ENCODE results near the gene KRT36.

The KRT36 gene

GRCh38 chr17:41521574-41522261 is 32.0 kb upstream of the KRT36 start:
- DNase-seq (ENCODE audit: low read depth in 2 of 2), result no peak

GRCh38 chr17:41520821-41521521 is 31.3 kb upstream of the KRT36 start:
- DNase-seq (ENCODE audit: low read depth in 2 of 2), result no peak

DNA sequence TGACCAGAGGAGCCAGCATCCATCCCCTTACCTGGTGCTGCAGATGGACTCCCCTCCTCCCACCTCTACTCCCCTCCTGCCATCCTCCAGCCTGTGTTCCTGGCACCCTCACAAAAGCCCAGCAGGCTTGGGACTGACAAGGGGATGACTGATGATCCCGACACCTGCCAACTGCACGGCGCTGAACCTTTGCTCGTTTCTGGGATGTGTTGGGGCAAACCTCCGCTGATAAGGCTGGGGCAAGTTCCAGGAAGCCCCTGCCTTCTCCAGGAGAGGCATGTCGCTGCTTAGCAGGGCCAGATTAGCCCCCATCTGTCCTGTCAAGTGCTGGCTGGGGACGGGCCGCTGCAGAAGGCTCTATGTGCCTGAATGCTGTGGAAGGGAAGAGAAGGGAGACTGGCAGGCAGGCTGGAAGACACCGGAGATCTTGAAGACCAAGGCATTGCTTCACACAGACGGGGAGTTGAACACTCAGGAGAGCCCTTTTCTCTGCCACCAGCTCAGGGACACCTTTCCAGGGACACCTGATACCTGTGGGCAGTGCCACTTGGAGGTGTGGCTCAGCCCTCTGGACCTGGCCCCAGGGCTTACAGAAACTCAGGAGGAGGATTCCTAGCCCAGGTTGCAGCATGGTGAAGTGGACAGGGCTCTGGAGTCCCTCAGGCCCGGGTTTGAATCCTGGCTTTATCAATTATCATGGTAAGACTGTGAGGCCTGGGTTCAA is 30.0 kb upstream of the KRT36 start:
- no peak for DNase-seq (ENCODE audit: low read depth in 2 of 2)

- no peak for DNase-seq (ENCODE audit: low read depth in 2 of 2)
Measured at GRCh38 chr17:41518789-41519449, 29.2 kb upstream of the KRT36 start, which contains the start of gene KRT15. Gene KRT15, minus strand, starts transcription at chr17:41518890. Its CDS starts 63 bp downstream, at chr17:41518827.

DNA sequence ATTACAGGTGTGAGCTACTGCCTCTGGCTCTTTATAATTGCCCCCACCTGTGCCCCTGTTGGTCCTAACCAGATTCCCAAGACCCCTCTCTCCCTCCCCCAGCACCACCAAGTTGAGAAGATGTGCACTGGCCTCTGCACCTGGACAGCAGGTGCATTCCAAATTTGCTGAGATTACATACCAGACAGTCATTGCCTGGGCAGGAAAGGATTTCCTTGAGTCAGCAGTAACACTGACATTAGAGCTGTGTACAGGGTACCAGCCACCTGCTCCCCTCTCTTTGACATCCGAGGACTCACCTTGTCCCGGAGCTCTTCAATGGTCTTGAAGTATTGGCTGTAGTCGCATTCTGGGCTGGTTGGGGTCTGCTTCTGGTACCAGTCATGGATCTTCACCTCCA is 28.3 kb upstream of the KRT36 start:
- DNase-seq (ENCODE audit: low read depth in 2 of 2), result no peak

DNA sequence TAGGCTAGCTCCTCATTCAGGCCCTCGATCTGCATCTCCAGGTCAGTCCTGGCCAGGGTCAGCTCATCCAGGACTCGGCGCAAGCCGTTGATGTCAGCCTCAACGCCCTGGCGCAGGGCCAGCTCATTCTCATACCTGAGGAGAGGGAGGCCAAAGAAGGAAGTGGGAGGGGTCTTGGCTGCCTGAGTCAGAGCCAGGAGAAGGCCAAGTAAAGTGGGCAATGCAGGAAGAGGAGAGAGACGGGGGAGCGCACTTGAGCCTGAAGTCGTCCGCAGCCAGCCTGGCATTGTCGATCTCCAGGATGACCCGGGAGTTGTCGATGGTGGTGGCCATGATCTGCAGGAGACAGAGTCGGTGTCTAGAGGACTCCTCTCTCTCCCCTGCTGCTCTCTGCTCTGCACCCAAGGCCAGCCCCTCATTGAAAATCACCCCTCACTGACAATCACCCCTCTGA is 27.1 kb upstream of the KRT36 start:
- DNase-seq (ENCODE audit: low read depth in 2 of 2), result no peak

DNA sequence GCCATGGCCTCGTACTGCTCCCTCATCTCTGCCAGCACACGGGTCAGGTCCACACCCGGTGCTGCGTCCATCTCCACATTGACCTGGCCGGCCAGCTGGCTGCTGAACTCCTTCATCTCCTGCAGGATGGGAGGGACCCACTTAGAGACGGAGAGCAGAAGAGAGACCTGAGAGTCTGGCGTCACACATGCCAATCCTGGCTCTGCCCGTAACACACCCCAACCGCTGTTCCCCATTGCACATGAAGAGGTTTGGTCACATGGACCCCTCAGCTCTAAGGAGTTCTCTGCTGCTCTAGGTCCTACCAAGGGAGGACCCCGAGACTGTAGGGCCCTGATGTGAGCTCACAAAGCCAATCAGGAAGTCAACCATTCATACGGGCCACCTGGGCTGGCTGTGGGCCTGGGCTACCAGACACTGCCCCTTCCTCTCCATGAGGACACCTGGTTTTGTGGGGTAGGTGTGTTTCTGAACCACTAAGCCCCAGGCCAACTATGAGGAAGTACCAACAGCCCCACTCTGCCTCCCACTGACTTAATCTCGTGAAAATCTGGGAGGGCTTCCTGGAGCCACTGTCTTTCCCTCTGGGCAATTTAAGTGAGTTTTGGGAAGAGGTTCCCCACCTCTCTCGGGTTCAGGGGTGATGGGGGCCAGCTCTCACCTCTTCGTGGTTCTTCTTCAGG is 26.6 kb upstream of the KRT36 start:
- DNase-seq (ENCODE audit: low read depth in 2 of 2), result no peak

- no peak for DNase-seq (ENCODE audit: low read depth in 2 of 2)
Measured at GRCh38 chr17:41513168-41513547, 23.4 kb upstream of the KRT36 start.

DNA sequence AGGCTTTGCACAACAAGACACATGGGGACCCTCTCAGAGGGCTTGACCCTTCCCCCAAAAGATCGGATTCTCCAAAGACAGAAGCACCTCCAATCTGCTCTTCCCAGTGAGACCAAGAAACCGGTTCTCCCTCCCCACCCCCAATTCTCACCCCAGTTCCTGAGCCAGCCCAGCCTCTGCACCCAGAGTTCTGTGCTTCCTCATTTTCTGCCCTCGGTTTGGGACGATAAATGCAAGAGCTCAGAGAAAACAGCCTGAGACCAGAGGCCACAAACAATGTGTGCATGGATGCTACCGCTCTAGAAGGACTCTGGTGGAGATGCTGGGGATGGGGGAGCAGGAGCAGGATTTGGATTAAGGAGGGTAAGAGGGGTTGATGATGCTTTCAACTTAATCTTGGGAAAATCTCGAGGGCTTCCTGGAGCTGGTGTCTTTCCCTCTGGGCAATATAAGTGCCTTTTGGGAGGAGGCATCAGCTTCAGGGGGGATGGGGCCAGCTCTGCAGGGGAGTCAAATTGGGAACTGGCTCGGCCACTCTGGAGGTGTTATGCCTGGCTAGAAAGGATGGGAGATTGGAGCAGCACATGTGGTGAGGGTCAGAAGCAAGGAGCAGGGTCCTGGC is 22.9 kb upstream of the KRT36 start:
- no peak for DNase-seq (ENCODE audit: low read depth in 2 of 2)

- no peak for DNase-seq (ENCODE audit: low read depth in 2 of 2)
Measured at GRCh38 chr17:41511716-41512115, 22.0 kb upstream of the KRT36 start.

GRCh38 chr17:41511116-41511515 is 21.4 kb upstream of the KRT36 start:
- no peak for DNase-seq (ENCODE audit: low read depth in 2 of 2)

DNA sequence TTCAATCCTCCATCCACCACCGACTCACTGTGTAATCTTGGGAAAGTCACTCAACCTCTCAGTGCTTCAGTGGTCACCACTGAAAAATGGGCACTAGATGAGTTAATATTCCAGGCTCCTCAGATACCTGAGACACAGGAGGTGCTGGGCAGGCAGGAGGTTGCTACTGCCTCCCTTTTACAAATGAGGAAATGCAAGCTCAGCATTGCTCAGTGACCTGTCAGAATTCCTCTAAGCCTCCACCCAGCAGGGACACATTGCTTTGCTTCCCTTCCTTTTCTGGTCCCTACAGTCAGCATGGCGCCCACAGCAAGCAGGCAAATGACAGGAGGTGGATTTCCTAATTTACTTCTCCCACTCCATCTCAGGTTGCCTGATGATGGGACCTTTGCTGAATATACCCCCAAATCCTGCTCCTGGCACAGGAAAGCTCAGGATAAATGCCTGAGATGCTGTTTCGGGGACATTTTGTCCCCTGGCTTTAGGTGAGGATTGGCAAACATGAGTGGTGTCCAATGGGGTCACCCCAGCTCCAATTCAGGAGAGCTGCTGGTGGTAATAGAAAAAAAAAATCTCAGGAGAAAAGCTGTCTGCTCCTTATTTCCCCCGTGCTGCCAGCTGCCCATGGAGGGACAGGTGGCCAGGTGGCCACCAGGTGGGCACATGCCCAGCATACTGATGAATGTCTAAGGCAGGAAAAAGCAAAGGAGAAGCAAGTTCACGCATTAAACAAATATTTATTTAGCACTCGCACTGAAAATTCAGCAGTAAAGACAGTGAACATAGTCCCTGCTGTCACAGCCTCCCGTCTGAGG is 20.7 kb upstream of the KRT36 start:
- DNase-seq (ENCODE audit: low read depth in 2 of 2), result no peak

GRCh38 chr17:41507315-41507880 is 17.7 kb upstream of the KRT36 start:
- no peak for DNase-seq (ENCODE audit: low read depth in 2 of 2)

DNA sequence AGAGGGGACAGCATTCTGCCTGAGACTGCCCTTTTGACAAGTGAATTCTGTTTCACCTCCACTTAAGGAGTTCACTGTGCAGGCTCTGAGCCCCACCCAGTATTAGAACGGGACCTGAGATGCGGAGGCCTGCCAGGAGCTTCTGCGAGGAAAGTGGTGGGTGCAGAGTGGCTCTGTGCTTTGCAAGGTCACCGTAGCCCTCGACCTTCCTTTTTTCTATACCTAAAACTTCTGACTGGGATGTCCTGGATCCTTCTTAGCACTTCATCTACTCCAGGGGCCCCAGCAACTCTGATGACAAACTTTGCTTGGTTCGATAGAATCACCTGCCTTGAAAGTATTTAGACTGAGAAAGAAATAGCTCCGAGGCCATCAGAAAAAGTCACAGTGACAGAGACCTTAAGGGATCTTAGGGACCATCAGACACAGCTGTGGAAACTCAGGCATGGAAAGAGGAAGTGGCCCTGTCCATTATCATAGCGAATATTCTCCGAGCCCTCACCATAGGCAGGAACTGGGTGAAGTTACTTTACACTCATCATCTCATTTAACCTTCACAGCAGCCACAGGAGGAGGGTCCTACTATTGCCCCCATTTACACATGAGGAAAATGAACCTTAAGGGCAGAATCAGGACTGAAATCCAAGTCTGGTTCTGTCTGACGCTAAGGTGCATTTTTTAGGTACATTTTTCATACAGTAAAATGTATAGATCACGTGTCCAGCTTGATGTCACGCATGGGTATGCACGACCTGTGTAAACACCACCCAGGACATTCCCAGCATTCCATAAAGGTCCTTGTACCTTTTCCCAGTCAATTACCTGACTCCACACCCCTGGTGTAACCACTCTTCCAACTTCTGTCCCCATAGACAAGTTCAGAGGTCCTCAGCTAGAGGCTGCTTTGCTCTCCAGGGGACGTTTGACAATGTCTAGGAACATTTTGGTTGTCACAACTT is 16.4 kb upstream of the KRT36 start:
- no peak for DNase-seq (ENCODE audit: low read depth in 2 of 2)

GRCh38 chr17:41505007-41505808 is 15.5 kb upstream of the KRT36 start, which contains the start of gene KRT13:
Gene KRT13, minus strand, starts transcription at chr17:41505612. Its CDS starts 62 bp downstream, at chr17:41505550.
- no peak for DNase-seq (ENCODE audit: low read depth in 2 of 2)

GRCh38 chr17:41504246-41504977 is 14.7 kb upstream of the KRT36 start:
- no peak for DNase-seq (ENCODE audit: low read depth in 2 of 2)

- DNase-seq (ENCODE audit: low read depth in 2 of 2), result no peak
Measured at GRCh38 chr17:41503202-41503601, 13.5 kb upstream of the KRT36 start.
